KMS-11 (cell line): Measurements from ENCODE around the gene NDUFS2.

Experiments
- H2AFZ ChIP-seq: fragments of 200-600 bp; sonication (generic); 2 replicates; pipeline ENCODE4 v1.6.1; 2016; ENCODE audit warnings: antibody characterized with exemption, mixed run types, low read depth
- H3K27ac ChIP-seq: fragments of 200-600 bp; sonication (generic); 2 replicates; pipeline ENCODE4 v1.6.1; 2016; ENCODE audit warnings: mild to moderate bottlenecking, mixed run types
- H3K27me3 ChIP-seq: fragments of 200-600 bp; sonication (generic); 2 replicates; pipeline ENCODE4 v1.6.1; 2017; ENCODE audit warnings: mild to moderate bottlenecking, low read depth, mixed run types, moderate library complexity; ENCODE audit not compliant: insufficient read depth
- H3K36me3 ChIP-seq: fragments of 200-600 bp; sonication (generic); 2 replicates; pipeline ENCODE4 v1.6.1; 2017; ENCODE audit warnings: mild to moderate bottlenecking, mixed run types; ENCODE audit not compliant: insufficient read depth
- H3K4me1 ChIP-seq: fragments of 200-600 bp; sonication (generic); 2 replicates; pipeline ENCODE4 v1.6.1; 2016; ENCODE audit warnings: mild to moderate bottlenecking, low read depth, mixed run types; ENCODE audit not compliant: poor library complexity, severe bottlenecking
- H3K4me2 ChIP-seq: fragments of 200-600 bp; sonication (generic); 2 replicates; pipeline ENCODE4 v1.7.0; 2016; ENCODE audit warnings: mild to moderate bottlenecking, mixed run types
- H3K4me3 ChIP-seq: fragments of 200-600 bp; sonication (generic); IDR thresholded peaks from 2 replicates; pipeline ENCODE4 v1.6.1; 2017; ENCODE audit warnings: low read depth, low read length, mixed read lengths; ENCODE audit not compliant: insufficient read depth
- H3K79me2 ChIP-seq: fragments of 200-600 bp; sonication (generic); 2 replicates; pipeline ENCODE4 v1.6.1; 2016; ENCODE audit warnings: low read depth, mixed run types; ENCODE audit not compliant: insufficient read depth
- H3K9ac ChIP-seq: fragments of 200-600 bp; sonication (generic); 2 replicates; pipeline ENCODE4 v1.6.1; 2016; ENCODE audit warnings: mild to moderate bottlenecking, mixed run types
- H4K20me1 ChIP-seq: fragments of 200-600 bp; sonication (generic); 2 replicates; pipeline ENCODE4 v1.6.1; 2016; ENCODE audit warnings: mild to moderate bottlenecking, mixed run types; ENCODE audit not compliant: insufficient read depth
- CTCF ChIP-seq: fragments of 200-600 bp; sonication (generic); conservative IDR thresholded peaks from 2 replicates; pipeline ENCODE4 v1.6.1; 2017; ENCODE audit warnings: low read depth, mild to moderate bottlenecking, antibody characterized with exemption, low read length, moderate library complexity, mixed read lengths

NDUFS2 gene

DNA sequence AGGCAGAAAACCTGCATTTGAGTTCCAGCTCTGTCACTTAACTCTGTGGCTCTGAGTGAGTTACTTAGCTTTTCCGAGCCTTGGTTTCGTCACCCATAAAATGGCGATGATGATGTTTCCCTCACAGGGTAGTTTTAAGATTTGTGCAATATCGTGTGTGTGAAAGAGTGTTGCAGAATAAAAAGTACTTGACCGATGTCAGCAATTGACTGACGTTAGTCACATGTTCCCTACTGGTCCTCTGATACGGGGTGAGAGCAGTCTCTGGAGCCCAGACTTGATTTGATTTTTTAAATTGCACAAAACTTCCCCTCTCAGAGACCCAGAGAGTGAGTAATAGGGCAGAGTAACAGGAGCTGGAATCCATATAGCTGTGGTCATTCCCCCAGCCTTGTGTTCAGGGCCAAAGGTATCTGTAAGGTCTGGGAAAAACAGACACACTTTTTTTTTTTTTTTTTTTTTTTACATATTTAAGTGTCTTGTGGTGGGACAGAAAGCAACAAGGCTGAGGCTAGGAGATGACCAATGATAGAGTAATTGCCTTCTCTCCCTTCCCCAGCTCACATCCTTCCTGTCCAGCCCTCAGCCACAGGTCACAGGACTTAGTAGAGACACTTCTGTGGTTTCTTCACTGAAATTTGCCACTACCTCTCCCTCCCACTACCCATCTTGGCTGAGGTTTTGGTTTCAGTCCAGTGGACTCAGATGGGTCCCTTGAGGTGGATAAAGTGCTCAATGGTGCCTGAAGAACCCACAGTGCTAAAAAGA, 15.0 kb downstream of the NDUFS2 start:
- no peaks in the 10 kb centered on the region for H4K20me1 ChIP-seq
- H3K4me2 ChIP-seq: peak overlapping the region; percentile 34
- peaks cover 12% of the 10 kb centered on the region; the same call in 1 of the 2 replicates for H3K36me3 ChIP-seq
- no peak overlapping the region for H2AFZ ChIP-seq
- H3K4me1 ChIP-seq: peaks cover 21% of the 10 kb centered on the region
- H3K4me3 ChIP-seq: no peak overlapping the region
- no peaks in the 10 kb centered on the region for H3K27me3 ChIP-seq
- no peak overlapping the region for H3K27ac ChIP-seq
- H3K9ac ChIP-seq: no peak overlapping the region
- no peaks in the 10 kb centered on the region for H3K79me2 ChIP-seq
- no peak for TF ChIP-seq CTCF

DNA sequence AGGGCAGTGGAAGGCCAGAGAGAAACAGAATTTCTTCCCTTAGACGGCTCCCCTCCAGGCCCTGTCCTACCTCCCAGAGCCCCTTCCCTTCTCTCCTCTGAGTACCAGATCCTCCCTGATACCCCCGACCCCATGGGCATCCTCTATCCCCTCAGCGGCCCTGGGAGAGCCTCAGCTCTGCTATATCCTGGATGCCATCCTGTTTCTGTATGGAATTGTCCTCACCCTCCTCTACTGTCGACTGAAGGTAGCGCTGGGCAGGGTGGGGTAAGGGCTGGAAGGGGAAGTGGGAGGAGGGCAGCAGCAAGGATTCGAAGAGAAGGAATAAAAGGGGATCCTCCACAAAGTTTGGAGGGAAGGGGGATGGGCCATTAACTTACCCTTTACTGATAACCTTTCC, 15.7 kb downstream of the NDUFS2 start:
- H3K27me3 ChIP-seq: no peaks in the 10 kb centered on the region
- no peak overlapping the region for H2AFZ ChIP-seq
- no peak overlapping the region for H3K4me3 ChIP-seq

DNA sequence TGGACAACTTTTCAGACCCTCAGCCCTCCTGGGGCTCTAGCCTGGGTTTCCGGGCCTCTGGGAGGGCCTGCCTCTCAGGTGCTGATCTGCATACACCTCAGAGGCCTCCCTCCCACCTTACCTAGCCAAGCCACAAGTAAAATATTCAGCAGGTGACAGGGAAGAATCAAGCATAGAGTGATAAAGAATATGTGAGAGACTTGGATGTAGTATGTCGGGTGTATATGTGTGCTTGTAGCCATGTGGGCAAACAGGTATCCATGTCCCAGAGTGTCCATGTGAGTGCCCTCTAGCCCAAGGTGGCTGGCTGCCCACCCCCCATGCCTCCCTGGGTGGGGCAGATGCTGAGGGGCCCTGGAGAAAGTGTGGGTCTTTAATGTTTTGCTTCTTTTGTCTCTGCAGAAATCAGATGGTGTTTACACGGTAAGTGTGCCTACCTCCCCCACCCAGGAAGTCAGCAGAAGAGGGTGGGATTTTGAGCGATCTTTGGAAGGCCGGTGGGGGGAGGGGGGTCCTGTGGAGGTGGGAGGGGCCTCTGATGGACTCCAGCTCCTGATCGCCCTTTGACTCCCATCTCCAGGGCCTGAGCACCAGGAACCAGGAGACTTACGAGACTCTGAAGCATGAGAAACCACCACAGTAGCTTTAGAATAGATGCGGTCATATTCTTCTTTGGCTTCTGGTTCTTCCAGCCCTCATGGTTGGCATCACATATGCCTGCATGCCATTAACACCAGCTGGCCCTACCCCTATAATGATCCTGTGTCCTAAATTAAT, 16.3 kb downstream of the NDUFS2 start:
- no peak overlapping the region for H2AFZ ChIP-seq

More for the DNA sequence above, 15.7 kb downstream of the NDUFS2 start:
- peaks cover 12% of the 10 kb centered on the region; the same call in 1 of the 2 replicates for H3K36me3 ChIP-seq
- H3K4me2 ChIP-seq: peak overlapping the region; percentile 34; the same call in 1 of the 2 replicates
- no peak overlapping the region for H3K27ac ChIP-seq
- no peak overlapping the region for H3K9ac ChIP-seq
- H3K4me1 ChIP-seq: peaks cover 21% of the 10 kb centered on the region
- H3K79me2 ChIP-seq: no peaks in the 10 kb centered on the region
- H4K20me1 ChIP-seq: no peaks in the 10 kb centered on the region
- TF ChIP-seq CTCF: no peak

More for the DNA sequence above, 16.3 kb downstream of the NDUFS2 start:
- Histone ChIP-seq H3K79me2 (no peaks in the 10 kb centered on the region), H3K4me3 (no peak overlapping the region), H3K9ac (no peak overlapping the region), H3K36me3 (peaks cover 6% of the 10 kb centered on the region; the same call in 1 of the 2 replicates), H3K4me2 (no peak overlapping the region), H3K27ac (no peak overlapping the region), H3K4me1 (peaks cover 21% of the 10 kb centered on the region), H3K27me3 (no peaks in the 10 kb centered on the region), H4K20me1 (no peaks in the 10 kb centered on the region)
- TF ChIP-seq CTCF: no peak
